ENCODE data around the gene WNT7A.

DNA sequence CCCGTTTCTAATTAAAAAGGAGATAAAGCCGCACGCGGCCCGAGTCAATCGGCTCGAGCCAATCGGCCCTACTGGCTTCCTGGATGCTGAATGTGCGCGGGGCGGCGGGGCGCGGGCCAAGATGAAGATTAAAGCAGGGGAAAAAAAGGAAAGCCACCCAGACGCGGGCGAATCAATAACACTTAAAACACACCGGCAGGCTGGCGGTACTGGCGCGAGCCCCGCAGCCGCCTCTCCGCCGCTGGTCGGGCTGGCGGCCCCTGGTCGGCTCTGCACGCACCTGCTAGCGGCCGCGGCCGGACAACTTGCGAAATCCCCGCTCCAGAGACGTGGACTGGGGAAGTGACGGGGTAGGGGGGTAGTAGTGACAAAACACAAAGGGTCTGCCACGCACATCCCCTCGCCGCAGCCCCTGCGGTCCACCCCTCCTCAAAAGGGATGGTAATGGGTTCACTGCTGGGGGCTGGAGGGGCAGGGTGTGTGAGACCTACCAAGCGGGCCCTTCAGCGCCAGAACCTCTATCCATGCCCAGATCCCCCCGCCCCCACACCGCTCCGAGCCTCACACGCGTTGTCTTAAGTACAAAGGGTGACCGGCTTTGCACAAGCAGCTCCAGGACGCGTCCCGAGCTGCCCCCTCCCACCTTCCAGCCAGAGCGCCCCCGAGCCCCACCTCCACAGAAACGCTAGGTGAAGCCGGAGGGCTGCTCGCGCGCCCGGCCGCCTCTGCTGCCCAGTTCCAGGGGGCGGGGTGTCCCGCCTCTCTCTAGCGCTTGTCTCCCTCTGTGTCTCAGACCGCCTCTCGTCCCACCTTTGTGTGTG is 1.4 kb downstream of the WNT7A start:
- TF ChIP-seq EP300 (IDR thresholded peaks at IDR 0.05): no peak
- TF ChIP-seq, protein P1, sequence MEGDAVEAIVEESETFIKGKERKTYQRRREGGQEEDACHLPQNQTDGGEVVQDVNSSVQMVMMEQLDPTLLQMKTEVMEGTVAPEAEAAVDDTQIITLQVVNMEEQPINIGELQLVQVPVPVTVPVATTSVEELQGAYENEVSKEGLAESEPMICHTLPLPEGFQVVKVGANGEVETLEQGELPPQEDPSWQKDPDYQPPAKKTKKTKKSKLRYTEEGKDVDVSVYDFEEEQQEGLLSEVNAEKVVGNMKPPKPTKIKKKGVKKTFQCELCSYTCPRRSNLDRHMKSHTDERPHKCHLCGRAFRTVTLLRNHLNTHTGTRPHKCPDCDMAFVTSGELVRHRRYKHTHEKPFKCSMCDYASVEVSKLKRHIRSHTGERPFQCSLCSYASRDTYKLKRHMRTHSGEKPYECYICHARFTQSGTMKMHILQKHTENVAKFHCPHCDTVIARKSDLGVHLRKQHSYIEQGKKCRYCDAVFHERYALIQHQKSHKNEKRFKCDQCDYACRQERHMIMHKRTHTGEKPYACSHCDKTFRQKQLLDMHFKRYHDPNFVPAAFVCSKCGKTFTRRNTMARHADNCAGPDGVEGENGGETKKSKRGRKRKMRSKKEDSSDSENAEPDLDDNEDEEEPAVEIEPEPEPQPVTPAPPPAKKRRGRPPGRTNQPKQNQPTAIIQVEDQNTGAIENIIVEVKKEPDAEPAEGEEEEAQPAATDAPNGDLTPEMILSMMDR (IDR thresholded peaks at IDR 0.05): no peak
- no peak for TF ChIP-seq POLR2AphosphoS5 (IDR thresholded peaks at IDR 0.05)
- TF ChIP-seq POLR2A (IDR thresholded peaks at IDR 0.05): no peak

Measured in stomach (tissue), 4 donors.